ENCODE data around the gene FAM20A.

FAM20A gene

DNA sequence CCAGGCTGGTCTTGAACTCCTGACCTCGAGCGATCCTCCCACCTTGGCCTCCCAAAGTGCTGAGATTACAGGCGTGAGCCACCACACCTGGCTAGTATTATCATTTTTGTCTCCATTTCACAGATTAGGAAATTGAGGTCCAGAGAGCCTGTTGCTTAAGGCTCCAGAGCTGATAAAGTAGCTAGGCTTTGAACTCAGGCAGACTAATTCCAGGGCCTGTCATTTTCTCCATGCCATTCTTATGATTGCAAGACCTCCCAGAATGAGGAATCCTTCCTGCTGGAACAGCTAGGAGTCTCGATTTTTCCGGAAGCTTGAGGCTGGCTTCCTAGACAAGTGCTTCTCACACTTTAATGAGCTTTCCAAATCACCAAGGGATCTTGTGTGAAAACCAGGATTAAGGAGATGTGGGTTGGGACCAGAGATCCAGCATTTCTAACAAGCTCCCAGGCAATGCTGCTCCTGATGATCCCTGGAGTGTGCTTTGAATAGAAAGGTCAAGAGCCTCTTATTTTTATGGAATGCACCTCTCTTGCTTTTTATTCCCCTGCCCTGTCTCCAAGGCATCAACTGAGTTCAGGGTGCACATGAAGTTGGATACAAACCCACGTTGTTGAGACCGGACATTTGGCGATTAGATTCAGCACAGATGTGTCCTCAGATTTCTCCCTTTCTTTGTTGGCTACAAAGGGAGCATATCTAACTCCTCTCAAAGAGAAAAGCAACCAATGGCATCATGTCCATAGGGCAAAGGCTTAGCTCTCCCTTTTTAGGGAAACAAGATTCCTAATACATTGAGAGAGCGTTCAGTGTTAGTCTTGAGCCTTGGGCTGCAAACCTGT is 40.3 kb upstream of the FAM20A start:
- no peak overlapping the region for H3K9ac ChIP-seq (ENCODE audit: low read length)
- no peaks in the 10 kb centered on the region for H3K79me2 ChIP-seq (ENCODE audit: low read length)
- no peaks in the 10 kb centered on the region for H3K9me3 ChIP-seq (ENCODE audit: insufficient read depth, low read length)
- H3K27me3 ChIP-seq (ENCODE audit: low read depth, low read length), result peaks cover 27% of the 10 kb centered on the region
- H3K27ac ChIP-seq (ENCODE audit: low read length), result no peak overlapping the region
- H3K4me1 ChIP-seq (ENCODE audit: low read length), result no peaks in the 10 kb centered on the region
- TF ChIP-seq EZH2phosphoT487 (IDR thresholded peaks at IDR 0.05; ENCODE audit: low read depth), result no peak
- TF ChIP-seq, protein P1, sequence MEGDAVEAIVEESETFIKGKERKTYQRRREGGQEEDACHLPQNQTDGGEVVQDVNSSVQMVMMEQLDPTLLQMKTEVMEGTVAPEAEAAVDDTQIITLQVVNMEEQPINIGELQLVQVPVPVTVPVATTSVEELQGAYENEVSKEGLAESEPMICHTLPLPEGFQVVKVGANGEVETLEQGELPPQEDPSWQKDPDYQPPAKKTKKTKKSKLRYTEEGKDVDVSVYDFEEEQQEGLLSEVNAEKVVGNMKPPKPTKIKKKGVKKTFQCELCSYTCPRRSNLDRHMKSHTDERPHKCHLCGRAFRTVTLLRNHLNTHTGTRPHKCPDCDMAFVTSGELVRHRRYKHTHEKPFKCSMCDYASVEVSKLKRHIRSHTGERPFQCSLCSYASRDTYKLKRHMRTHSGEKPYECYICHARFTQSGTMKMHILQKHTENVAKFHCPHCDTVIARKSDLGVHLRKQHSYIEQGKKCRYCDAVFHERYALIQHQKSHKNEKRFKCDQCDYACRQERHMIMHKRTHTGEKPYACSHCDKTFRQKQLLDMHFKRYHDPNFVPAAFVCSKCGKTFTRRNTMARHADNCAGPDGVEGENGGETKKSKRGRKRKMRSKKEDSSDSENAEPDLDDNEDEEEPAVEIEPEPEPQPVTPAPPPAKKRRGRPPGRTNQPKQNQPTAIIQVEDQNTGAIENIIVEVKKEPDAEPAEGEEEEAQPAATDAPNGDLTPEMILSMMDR (IDR thresholded peaks at IDR 0.05; ENCODE audit: low read depth, low read length), result no peak
- H3K4me3 ChIP-seq (ENCODE audit: low read length), result no peak overlapping the region
- H3K36me3 ChIP-seq (replicated peaks; ENCODE audit: low read depth, low read length), result no peaks in the 10 kb centered on the region
- H4K20me1 ChIP-seq (ENCODE audit: insufficient read depth, low read length), result no peaks in the 10 kb centered on the region
- no peak overlapping the region for H3K4me2 ChIP-seq (ENCODE audit: low read length)
- H2AFZ ChIP-seq (ENCODE audit: low read depth, low read length), result no peak overlapping the region

DNA sequence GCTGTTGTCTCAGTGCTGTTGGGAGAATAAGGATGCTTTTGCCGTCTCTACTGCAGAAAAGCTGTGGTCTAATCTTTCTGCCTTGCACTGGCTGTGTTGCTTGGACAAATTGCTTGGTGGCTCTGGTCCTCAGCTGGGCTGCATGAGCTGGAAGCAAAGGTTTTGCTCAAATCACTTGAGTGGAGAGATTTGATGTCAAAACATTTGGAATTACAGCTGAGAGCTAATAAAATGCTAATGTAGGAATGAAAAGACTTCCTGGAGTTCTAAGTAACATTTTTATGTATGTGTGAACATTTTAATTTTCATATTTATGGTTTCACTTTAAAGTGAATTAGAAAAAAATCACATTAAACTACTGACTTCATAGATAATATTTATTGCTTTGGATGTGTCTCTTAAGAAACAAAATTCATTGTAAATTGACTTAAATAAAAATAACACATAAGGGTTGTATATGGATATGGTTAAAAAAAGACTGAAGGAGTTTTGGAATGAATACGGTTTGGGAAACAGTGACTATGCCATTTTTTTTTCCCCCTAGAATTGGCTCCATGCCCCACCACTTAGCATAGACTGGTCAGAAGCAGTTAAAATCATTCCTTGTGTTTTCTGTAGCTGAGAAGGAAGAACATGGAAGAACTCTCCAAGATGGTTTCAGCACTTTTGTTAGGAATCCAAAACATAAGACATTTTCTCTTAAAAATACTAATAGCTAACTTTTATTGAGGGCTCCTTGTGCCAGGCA is 39.2 kb upstream of the FAM20A start:
- Histone ChIP-seq H2AFZ (ENCODE audit: low read depth, low read length) (no peak overlapping the region), H3K9me3 (ENCODE audit: insufficient read depth, low read length) (no peaks in the 10 kb centered on the region), H3K79me2 (ENCODE audit: low read length) (no peaks in the 10 kb centered on the region), H3K27ac (ENCODE audit: low read length) (no peak overlapping the region), H3K4me3 (ENCODE audit: low read length) (no peak overlapping the region), H3K36me3 (replicated peaks; ENCODE audit: low read depth, low read length) (no peaks in the 10 kb centered on the region), H3K4me1 (ENCODE audit: low read length) (no peaks in the 10 kb centered on the region), H3K9ac (ENCODE audit: low read length) (no peak overlapping the region), H3K4me2 (ENCODE audit: low read length) (no peak overlapping the region), H3K27me3 (ENCODE audit: low read depth, low read length) (peaks cover 27% of the 10 kb centered on the region), H4K20me1 (ENCODE audit: insufficient read depth, low read length) (no peaks in the 10 kb centered on the region)
- TF ChIP-seq EZH2phosphoT487 (IDR thresholded peaks at IDR 0.05; ENCODE audit: low read depth), result no peak
- TF ChIP-seq, protein P1 (IDR thresholded peaks at IDR 0.05; ENCODE audit: low read depth, low read length), result no peak

DNA sequence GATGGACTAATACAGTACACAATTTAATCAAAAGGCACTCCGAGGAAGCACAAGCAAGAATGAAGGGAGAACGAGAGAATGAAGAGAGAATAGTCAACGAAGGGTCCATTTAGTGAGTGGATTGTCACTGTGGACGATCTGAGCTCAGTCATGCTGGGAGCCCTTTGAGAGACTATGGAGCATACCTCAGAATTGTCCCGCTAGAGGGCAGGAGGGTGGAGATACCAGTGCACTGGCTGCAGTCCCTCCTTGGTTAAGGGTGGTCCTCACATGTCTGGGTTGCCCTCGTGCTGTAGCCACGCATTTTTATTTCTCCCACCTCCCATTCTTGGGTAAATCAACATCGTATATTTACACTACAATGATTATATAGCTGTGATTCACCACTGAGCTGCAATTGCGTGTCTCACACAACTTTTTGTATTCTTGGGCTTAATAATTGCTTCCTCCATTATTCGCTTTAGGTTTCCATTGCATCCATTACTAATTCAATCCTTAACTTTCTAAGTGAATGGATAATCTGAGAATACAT is 33.2 kb upstream of the FAM20A start:
- Histone ChIP-seq H3K27ac (ENCODE audit: low read length) (no peak overlapping the region), H3K27me3 (ENCODE audit: low read depth, low read length) (no peaks in the 10 kb centered on the region), H3K9me3 (ENCODE audit: insufficient read depth, low read length) (no peaks in the 10 kb centered on the region), H2AFZ (ENCODE audit: low read depth, low read length) (no peak overlapping the region), H4K20me1 (ENCODE audit: insufficient read depth, low read length) (no peaks in the 10 kb centered on the region), H3K4me3 (ENCODE audit: low read length) (no peak overlapping the region), H3K4me1 (ENCODE audit: low read length) (no peaks in the 10 kb centered on the region), H3K4me2 (ENCODE audit: low read length) (no peak overlapping the region), H3K9ac (ENCODE audit: low read length) (no peak overlapping the region), H3K79me2 (ENCODE audit: low read length) (no peaks in the 10 kb centered on the region), H3K36me3 (replicated peaks; ENCODE audit: low read depth, low read length) (no peaks in the 10 kb centered on the region)
- TF ChIP-seq EZH2phosphoT487 (IDR thresholded peaks at IDR 0.05; ENCODE audit: low read depth), result no peak
- TF ChIP-seq, protein P1 (IDR thresholded peaks at IDR 0.05; ENCODE audit: low read depth, low read length), result no peak

DNA sequence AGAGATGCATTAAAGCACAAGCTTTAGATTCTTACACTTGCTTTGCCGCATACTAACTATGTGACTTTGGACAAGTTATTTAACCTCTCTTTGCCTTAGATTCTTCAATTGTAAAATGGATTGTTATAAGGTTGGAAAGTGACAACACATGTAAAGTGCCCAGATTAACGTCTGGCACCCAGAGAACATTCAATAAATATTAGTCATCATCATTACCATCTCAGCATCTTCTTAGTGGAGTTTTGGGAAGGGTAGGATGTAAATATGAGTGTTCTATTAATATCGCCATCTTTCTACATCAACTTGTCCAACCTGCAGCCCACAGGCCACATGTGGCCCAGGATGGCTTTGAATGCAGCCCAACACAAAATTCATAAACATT is 27.4 kb upstream of the FAM20A start:
- Histone ChIP-seq H3K27me3 (ENCODE audit: low read depth, low read length) (no peaks in the 10 kb centered on the region), H3K4me3 (ENCODE audit: low read length) (no peak overlapping the region), H3K36me3 (replicated peaks; ENCODE audit: low read depth, low read length) (no peaks in the 10 kb centered on the region), H3K79me2 (ENCODE audit: low read length) (no peaks in the 10 kb centered on the region), H3K4me1 (ENCODE audit: low read length) (no peaks in the 10 kb centered on the region), H3K9me3 (ENCODE audit: insufficient read depth, low read length) (no peaks in the 10 kb centered on the region), H4K20me1 (ENCODE audit: insufficient read depth, low read length) (no peaks in the 10 kb centered on the region), H3K4me2 (ENCODE audit: low read length) (no peak overlapping the region), H3K9ac (ENCODE audit: low read length) (no peak overlapping the region), H2AFZ (ENCODE audit: low read depth, low read length) (no peak overlapping the region), H3K27ac (ENCODE audit: low read length) (no peak overlapping the region)
- TF ChIP-seq, protein P1 (IDR thresholded peaks at IDR 0.05; ENCODE audit: low read depth, low read length), result no peak
- no peak for TF ChIP-seq EZH2phosphoT487 (IDR thresholded peaks at IDR 0.05; ENCODE audit: low read depth)

All from OCI-LY3 (cell line).